Superior temporal gyrus (tissue), 1 donor: Measurements from ENCODE around the gene TRAF5.
"Not testable (repeated sequence)": the region's sequence is repeated elsewhere in the genome, so short reads cannot be mapped to it uniquely, and the experiment has no call there.

Experiments used
- DNase-seq: peaks from one replicate; pipeline ENCODE4 v3.0.0-alpha.2; 2016; ENCODE audit errors: extremely low spot score

Gene TRAF5, protein sequence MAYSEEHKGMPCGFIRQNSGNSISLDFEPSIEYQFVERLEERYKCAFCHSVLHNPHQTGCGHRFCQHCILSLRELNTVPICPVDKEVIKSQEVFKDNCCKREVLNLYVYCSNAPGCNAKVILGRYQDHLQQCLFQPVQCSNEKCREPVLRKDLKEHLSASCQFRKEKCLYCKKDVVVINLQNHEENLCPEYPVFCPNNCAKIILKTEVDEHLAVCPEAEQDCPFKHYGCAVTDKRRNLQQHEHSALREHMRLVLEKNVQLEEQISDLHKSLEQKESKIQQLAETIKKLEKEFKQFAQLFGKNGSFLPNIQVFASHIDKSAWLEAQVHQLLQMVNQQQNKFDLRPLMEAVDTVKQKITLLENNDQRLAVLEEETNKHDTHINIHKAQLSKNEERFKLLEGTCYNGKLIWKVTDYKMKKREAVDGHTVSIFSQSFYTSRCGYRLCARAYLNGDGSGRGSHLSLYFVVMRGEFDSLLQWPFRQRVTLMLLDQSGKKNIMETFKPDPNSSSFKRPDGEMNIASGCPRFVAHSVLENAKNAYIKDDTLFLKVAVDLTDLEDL

DNA sequence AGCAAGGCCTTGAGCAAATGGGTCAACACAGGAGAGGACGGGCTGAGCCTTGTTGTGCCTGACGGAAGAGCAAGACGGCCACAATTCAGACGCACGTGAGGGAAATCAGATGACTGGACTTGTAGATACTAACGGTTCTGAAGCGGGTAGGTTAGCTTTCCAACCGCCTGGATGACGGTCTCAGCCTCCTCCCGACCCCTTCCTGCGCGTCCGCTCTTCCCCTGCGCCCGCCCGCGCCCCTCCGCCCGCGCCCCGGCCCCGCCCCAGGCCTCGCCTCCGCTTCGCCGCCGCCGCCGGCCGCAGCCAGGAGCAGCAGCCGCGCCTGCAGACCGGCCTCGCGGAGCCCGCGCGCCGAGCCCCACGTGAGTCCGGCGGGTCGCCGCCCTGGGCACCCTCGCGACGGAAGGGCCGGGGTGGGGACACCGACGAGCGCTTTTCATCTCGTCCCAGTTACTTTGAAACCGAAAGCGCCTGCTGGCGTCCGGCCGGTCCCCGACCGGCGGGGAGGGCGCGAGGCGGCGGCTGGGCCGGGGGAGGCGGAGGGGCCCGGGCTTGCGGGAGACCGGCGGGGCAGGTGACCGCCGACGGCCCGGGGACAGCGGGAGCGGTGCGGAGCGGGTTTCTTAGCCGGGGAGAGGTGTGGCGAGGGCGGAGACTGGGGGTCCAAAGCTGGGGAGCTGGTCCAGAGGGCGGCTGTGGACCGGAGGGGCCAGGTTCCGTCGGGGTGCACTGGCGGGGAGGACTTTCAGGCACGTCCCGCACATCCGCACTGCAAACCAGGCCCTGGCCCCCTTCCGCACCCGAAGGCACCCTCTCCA is at the start of gene TRAF5:
TSS of gene TRAF5 (plus strand) at position 306 of the 818 bp plus-strand sequence. CDS start 26,407 bp downstream, outside the sequence.
- no peak for DNase-seq

DNA sequence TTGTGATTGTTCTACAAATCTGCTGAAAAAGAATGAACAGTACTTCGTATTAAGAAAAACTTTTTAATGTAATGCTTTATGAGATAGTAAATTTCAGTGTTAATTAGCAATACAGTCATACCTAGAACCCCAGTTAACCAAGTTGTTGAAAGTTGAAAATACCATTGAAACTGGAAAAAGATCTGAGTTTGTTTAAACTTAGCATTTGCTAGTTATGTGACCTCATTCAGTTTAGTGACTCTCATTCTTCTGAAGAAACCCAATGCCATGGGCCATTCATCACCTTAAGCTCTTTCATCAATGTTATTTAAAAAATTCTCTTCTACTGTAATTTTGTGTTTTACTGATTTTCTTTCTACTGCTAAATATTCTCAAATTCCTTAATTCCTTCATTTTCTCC is 47.3 kb upstream of the TRAF5 start:
- DNase-seq: no peak

DNA sequence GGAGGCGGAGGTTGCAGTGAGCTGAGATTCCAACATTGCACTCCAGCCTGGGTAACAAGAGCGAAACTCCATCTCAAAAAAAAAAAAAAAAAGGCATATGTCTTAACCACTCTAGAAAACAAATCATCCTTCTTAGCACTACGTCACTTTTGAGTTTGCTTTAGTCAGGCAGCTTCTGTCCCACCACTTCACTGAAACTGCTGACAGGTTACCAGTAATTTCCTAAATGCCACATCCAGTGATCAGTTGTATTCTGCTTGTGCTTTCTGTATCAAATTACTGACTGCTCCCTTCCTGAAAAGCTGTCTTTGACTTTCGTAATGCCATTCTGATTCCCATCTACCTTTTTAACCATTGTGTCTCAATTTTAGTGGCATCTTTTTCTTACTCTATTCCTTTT is 45.7 kb upstream of the TRAF5 start:
- DNase-seq: no peak

DNA sequence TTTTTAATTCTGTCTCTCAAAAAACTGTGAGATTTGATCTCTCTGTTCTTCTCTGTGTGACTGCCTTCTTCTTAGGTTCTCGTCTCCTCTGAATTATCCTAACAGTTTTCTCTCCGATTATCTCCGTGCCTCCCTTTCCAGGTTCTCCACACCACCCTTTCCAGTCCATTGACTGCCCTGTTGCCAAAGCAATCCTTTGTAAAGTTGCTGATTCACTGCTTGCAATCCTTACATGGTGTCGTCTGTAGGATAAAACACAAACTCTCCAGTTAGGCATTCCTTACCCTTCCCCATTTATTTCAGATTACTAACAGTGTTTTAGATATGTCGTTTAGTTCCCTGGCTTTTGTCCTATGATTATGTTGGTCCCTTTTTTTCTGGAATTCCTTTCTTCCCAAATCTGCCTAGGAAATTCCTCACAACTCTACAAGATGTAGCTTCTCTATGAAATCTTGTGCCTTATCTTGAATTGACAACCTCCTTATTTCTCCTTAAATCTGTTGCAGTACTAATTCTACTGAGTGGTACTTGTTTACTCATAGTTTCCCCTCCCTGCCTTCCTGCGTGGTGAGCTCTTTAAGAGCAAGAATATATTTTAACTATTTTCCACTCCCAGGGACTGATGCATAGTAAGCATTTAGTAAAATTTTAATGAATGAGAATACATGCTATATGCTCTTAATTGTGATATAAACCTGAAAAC is 45.2 kb upstream of the TRAF5 start:
- no peak for DNase-seq

DNA sequence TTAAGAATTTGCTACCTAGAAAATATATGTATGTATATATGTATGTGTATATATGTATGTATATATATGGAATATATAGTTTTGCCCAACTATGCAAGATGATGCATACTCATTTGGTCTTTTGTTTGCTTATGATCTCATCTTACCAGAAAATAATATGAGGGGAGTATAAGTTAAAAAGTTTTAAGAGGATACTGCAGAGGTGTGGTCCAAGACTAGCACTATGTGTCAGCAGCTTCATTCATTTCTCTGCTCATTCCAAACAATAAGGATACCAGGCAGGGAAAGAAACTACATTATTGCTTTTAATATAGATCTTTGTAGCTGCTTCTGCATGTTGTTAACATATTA is 44.6 kb upstream of the TRAF5 start:
- DNase-seq: no peak

DNA sequence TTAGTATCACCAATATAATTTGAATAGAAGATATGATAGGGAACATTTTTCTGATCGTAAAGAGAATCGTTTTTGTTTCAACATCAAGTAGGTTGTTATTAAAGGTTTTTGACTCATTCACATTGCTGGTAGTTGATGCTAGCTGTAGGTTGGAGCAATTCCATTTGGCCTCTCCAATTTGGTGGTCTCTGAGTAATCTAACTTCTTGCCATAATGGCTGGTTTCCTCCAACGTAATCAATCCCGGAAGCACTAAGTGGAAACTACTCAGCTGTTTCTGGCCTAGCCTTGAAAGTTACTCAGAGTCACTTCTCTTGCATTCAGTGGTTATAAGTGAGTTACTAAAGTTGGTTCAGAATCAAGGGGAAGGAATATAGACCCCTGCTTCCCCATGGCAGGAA is 41.4 kb upstream of the TRAF5 start:
- no peak for DNase-seq

DNA sequence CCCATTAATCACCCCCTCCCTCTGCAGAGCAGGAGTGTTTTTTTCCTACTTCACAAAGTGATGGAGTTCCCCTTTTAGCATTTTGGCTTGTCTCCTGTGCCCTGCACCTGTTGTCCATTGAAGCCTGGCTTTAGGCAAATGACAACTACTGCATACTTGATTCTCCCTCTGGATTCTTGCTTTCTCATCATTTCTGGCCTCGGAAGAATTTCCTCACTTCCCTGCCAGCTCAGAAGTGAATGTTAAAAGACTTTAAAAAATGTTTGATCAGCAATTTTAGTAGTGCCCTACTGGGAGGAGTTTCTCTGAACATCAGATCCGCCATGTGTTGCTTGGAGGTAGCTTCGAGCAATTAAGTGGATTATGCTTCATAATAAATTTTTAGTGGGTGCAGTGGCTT is 39.4 kb upstream of the TRAF5 start:
- no peak for DNase-seq

DNA sequence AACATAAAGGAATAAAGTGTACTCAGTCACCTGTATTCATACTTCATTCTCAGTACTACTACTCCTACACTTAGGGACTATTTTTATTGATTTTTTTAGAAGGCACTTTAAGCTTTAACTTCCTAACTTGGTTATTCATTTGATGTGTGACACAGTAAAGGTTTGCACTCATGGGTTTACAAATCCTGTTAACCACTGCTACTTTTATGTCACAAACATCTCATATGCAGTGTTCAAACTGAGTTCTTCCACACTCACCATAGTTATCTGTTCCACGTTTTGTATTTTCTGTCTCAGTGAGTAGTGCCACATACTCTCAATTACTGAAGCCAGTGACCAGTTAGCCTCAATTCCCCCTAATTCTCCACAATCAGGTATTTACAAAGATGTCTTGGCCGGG is 34.2 kb upstream of the TRAF5 start:
- DNase-seq: no peak

DNA sequence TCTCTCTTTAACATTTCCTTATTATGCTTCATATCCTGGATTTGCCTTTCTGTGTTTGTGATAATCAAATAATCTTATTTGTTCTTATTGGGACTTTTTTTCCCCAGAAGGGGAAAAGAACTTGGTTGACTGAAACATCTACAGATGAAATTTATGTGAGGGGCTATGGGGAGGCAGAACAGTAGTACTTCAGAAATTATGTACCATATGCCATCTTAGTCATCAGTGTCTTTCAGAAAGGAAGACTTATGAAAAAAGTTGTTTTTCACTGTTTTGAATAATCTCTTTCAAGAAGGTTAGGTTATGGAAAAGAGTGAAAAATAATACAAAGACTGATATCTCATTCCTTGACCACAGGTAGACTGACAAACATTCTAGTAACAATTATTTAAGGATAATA is 30.2 kb upstream of the TRAF5 start:
- DNase-seq: no peak

DNA sequence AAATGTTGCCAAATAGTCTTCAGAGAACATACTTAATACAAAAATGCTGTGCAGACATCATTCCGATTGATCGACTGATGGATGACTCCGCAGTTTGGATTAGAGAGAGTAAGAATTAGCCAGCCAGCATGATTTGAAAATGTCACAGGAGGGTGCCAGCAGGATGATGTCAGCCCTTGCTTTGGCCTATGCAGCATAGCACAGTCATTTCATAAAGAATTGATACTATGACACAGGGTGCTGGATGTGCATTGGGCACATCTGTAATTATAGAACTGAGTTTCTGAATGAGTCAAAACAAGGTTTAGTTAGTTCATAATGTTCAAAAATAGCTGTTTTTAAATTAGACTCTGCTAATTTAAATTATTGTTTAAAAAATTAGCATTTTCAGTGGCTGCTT is 21.6 kb upstream of the TRAF5 start:
- DNase-seq: no peak

DNA sequence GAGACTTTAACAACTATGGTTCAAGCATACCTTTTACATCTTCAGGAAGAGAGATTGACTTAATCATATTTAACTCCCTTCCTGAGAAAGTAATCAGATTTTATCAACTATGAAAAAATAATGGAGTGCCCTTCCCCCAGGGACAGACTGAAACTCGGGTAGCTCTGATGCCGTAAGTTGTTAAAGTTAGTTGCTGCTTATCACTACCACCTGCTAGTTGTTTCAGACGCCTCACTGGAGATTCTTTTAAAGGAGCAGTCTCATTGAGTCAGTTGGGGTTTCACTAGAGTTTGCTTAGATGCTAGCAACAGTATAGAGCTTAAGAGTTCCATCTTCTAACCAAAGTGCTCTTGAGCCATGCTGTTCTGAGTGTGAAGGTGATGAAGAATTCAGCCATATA is 17.0 kb upstream of the TRAF5 start:
- DNase-seq: no peak

DNA sequence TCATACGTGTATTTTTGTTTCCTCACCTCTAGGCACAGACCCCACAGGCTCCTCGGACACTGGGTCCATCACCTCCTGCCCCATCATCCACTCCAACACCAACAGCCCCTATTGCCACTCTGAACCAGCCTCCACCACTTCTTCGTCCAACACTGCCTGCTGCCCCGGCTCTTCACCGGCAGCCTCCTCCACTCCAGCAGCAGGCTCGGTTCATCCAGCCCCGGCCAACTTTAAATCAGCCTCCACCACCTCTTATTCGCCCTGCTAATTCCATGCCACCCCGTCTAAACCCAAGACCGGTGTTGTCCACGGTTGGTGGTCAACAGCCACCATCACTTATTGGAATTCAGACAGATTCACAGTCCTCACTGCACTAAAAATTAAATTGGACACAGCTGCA is 13.2 kb upstream of the TRAF5 start:
- no peak for DNase-seq

DNA sequence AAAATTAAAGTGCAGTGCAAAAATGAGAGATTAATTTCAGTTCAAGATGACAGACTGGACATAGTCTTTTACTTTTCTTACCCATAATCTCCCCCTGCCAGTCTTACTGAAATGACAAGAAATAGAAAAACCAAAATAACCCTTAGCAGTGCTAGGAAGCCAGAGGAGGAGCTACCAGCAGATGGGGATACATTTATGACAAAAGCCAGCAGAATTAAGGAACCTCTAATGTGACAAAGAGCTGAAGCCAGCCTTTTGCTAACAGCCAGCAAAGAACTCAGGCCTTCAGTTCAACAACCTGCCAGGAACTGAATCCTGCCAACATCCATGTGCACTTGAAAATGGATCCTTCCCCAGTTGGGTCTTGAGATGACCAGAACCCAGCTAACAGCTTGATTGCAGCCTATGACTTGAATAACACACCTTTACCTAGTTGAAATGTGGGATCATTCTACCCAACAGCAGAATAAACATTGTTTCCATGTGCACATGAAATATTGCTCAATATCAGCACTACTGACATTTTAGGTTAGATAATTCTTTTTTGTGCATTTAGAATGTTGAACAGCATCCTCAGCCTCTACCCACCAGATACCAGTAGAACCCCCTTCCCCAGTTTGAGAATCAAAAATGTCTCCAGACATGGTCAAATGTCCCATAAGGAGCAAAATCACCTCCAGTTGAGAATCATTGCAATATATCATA is 7.9 kb upstream of the TRAF5 start:
- no peak for DNase-seq

DNA sequence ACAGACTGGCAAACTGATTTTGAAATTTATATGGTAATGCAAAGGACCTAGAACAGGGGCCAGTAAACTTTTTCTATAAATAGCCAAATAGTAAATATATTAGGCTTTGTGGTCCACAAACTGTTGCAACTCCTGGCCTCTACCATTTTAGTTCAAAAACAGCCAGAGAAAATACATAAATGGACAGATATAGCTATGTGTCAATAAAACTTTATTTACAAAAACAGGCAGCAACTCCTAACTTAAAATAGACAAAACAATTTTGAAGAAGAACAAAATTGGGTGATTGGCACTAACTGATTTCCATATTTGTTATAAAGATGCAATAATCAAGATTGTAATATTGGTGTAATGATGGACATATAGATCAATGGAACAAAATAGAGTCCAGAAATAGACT is 6.7 kb upstream of the TRAF5 start:
- no peak for DNase-seq

DNA sequence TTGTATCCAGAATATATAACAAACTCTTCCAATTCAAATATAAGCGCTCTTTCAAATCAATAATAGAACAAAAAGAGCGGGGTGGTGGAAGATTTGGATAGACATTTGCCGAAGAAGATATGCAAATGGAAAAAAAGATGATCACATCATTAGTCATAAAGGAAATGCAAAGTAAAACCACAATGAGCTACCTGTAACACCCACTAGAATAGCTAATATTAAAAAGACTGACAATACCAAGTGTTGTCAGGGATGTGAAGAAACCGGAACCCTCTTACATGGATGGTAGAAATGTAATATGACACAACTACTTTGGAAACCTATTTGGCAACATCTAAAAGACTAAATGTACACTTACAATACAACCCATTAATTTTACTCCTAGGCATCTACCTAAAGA is 5.7 kb upstream of the TRAF5 start:
- no peak for DNase-seq

DNA sequence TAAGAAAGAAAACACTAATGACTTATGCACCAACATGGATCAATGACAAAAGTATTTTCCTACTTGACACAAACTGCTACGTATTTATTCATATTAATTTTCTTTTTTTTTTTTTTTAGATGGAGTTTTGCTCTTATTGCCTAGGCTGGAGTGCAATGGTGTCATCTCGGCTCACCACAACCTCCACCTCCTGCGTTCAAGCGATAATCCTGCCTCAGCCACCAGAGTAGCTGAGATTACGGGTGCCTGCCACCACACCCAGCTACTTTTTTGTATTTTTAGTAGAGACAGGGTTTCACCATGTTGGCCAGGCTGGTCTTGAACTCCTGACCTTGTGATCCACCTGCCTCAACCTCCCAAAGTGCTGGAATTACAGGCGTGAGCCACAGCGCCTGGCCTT is 5.0 kb upstream of the TRAF5 start:
- not testable (repeated sequence) for DNase-seq

DNA sequence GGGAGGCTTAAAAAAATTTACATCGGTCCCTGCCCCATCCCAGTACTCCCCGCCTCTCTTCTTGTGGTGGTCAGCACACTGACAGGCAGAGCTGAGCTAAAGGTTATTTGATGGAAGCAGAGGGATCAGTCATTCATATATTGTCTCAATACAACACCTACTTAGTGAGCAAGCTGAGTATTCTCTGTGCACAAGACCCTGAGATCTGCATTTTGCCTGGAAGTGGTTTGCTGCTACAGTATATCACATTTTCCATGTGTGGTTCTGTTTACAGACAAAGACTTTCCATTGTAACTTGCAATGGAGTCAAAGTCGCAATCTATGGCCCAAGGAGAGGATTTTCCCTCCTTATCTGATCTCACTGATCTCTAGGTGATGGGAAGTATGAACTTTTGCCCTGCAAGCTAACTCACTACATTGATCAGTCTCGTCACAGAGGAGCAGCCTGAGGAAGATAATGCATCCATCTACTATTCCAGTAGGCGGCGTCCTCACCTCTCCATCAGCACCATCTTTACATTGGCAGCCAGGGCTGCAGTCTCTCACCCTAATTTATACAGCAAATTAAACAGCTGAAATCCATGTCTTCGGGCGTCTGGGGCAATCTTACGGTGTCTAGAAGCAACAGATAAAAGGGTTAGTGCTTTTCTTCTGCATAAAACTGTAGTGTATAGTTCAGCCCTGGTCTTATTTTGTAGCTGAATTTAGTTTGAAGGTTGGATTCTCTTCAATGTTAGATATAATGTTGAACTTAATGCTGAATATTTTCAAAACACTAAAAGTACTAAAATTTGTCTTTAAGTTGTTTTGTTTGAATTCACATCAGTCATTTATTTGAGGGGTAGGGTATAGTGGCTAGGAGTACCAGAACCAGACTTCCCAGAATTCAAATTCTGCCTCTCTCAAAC is 3.2 kb upstream of the TRAF5 start:
- peak; percentile 75 for DNase-seq

DNA sequence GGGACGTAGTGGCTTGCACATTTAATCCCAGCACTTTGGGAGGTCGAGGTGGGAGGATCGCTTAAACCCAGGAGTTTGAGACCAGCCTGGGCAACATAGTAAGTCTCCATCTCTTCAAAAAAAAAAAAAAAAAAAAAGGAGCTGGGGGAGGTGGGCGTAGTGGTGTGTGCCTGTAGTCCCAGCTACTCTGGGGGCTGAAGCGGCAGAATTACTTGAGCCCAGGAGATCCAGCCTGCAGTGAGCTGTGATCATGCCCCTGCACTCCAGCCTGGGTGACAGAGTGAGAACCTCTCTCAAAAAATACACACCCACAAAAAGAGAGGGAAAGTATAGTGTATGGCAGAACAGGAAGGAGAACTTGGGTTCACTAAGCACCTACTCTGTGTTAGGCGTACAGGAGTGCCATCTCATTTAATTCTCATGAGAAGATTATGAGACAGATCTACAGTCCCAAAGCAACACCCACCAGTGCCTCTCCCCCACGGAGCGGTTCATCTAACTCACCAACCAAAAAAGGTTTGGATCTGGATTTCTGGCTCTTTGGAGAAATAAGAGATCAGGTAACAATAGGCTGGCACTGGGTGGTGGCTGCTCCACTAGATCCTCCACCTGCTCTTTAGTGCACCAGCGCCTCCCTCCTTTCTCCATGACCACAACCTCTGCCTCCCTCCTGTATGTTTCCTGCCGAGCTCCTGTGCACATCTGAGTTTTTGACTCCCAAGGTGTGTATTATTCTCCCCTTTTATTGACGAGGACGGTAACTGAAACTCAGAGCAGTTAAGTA is 1.4 kb upstream of the TRAF5 start:
- DNase-seq: no peak

DNA sequence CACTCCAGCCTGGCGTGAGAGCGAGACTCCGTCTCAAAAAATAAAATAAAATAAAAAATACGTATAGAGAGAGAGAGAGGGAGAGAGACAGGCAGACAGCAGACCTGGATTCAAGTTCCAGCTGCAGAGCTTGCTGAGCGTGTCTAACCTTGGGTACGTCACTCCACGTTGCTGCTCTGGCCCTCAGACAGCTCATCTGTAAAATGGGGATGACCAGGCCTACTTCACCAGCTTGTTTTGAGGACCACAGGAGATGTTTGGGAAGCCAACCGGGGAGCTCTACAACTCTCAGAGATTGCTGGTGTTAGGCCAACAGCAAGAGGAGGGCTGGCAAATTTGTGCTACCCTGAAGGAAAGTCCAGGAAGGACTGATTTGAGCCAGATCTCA is 499 bp upstream of the TRAF5 start:
- DNase-seq: no peak
